ENCODE results near the gene CDR2. TPM values are rescaled to one million over a fixed set of nuclear protein-coding genes. Genes with fewer than 3 reads are reported as not detected.

CDR2 gene
- polyA plus RNA-seq, 3 donors = 2.5 to 5.9 (median 4.8) TPM

DNA sequence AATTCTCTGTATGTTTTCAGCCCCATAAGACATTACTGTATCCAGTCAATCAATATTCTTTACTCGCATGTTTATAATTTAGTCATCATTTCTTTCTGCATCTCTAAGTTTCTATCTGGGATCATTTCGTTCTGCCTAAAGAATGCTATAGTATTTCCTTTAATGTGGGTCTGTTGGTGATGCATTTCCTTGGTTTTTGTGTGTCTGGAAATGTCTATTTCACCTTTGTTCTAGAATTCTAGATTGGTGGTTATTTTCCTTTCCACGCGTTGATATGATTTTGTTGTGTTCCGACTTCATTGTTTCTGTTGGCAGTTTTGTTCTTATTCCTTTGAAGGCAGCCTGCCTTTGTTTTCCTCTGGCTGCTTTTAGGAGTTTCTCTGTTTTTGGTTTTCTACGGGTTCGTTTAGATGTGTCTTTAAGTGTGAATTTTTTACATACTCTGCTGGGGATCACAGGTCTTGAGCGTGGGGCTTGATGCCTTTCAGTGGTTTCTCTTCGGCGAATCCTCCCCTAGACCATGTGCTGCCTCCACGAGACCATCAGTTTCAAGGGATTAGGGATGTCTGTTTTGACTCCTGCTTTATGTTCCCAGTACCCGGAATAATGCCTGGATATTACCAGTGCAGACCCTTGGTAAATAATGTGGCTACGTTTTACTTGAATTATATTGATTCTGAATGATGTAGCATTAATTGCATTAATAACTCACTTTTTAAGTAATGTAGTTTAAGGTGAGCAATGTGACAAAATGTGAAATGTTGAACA is 53.7 kb downstream of the CDR2 start:
- Mint-ChIP-seq H3K4me1 (no peaks in the 10 kb centered on the region), H3K4me3 (no peak overlapping the region), H3K36me3 (peaks cover 80 to 99% of the 10 kb centered on the region in 2 donors), H3K27ac (no peak overlapping the region), H3K27me3 (ENCODE audit: low read depth in 3 of 3) (peaks cover 0 to 2% (median 0%) of the 10 kb centered on the region in 3 donors), H3K9me3 (no peaks in the 10 kb centered on the region)
- WGBS (ENCODE audit: insufficient coverage) = 100% methylated on average over 2 of the region's 13 CpGs
- H3K79me2 ChIP-seq (ENCODE audit: insufficient read depth, low read length) = no peaks in the 10 kb centered on the region
- H3K36me3 ChIP-seq (replicated peaks in 1 of 2; ENCODE audit: control insufficient read depth in 1 of 2, insufficient read depth in 2 of 2, low read length in 2 of 2) = peaks cover 85 to 97% of the 10 kb centered on the region in 2 donors
- no peaks in the 10 kb centered on the region for H3K4me1 ChIP-seq (ENCODE audit: control insufficient read depth in 1 of 2, insufficient read depth in 2 of 2, low read length in 2 of 2)
- TF ChIP-seq, protein P1, sequence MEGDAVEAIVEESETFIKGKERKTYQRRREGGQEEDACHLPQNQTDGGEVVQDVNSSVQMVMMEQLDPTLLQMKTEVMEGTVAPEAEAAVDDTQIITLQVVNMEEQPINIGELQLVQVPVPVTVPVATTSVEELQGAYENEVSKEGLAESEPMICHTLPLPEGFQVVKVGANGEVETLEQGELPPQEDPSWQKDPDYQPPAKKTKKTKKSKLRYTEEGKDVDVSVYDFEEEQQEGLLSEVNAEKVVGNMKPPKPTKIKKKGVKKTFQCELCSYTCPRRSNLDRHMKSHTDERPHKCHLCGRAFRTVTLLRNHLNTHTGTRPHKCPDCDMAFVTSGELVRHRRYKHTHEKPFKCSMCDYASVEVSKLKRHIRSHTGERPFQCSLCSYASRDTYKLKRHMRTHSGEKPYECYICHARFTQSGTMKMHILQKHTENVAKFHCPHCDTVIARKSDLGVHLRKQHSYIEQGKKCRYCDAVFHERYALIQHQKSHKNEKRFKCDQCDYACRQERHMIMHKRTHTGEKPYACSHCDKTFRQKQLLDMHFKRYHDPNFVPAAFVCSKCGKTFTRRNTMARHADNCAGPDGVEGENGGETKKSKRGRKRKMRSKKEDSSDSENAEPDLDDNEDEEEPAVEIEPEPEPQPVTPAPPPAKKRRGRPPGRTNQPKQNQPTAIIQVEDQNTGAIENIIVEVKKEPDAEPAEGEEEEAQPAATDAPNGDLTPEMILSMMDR (IDR thresholded peaks at IDR 0.05) = no peak
- no peak overlapping the region for H3K4me3 ChIP-seq (replicated peaks in 1 of 3; ENCODE audit: low read depth in 2 of 3, low read length in 3 of 3)
- no peak overlapping the region for H3K4me2 ChIP-seq (replicated peaks; ENCODE audit: extremely low read depth, low read length, poor library complexity, severe bottlenecking)
- H3K9me3 ChIP-seq (replicated peaks in 1 of 2; ENCODE audit: control insufficient read depth in 1 of 2, insufficient read depth in 1 of 2, low read length in 2 of 2) = no peaks in the 10 kb centered on the region
- DNase-seq = no peak
- peaks cover 14% of the 10 kb centered on the region for H4K20me1 ChIP-seq (ENCODE audit: insufficient read depth, low read length)
- no peaks in the 10 kb centered on the region for H3K27me3 ChIP-seq (ENCODE audit: control insufficient read depth in 2 of 2, insufficient read depth in 2 of 2, low read length in 2 of 2)
- H3K27ac ChIP-seq (ENCODE audit: low read depth in 1 of 2, low read length in 2 of 2) = no peak overlapping the region
- no peak overlapping the region for H2AFZ ChIP-seq (ENCODE audit: insufficient read depth, low read depth, low read length, poor library complexity, severe bottlenecking)
- intact Hi-C loops (cut with micrococcal nuclease) = loop anchor here in 1 of 2 donors (10.0 kb wide), 2 partner anchors 54 to 94 kb away; partner anchors contain the start of gene CDR2
- H3K9ac ChIP-seq (ENCODE audit: insufficient read depth, low read length, poor library complexity, severe bottlenecking) = no peak overlapping the region

DNA sequence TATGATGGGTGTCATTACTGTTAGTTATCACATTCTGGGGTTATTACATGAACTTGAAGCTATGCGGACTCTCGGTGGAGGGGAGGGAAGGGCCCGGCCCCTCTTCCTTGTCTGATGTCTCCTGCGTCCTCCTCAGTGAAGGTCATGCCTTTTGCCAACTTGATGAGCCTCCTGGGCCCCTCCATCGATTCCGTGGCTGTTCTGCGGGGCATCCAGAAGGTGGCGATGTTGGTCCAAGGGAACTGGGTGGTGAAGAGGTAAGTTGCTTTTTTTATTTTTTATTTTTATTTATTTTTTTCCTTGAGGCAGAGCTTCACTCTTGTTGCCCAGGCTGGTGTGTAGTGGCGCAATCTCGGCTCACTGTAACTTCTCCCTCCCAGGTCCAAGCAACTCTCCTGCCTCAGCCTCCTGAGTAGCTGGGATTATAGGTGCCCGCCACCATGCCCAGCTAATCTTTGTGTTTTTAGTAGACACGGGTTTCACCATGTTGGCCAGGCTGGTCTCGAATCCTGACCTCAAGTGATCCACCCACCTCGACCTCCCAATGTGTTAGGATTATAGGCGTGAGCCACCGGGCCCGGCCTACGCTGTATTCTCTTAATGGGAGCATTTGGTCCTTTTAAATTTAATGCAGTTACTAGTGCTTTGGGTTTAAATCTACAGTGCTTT is 55.6 kb downstream of the CDR2 start:
- H3K36me3 Mint-ChIP-seq = peaks cover 78 to 98% of the 10 kb centered on the region in 2 donors
- Histone ChIP-seq H3K27ac (ENCODE audit: low read depth in 1 of 2, low read length in 2 of 2) (no peak overlapping the region), H3K36me3 (replicated peaks in 1 of 2; ENCODE audit: control insufficient read depth in 1 of 2, insufficient read depth in 2 of 2, low read length in 2 of 2) (peaks cover 85 to 97% of the 10 kb centered on the region in 2 donors), H3K4me1 (ENCODE audit: control insufficient read depth in 1 of 2, insufficient read depth in 2 of 2, low read length in 2 of 2) (no peaks in the 10 kb centered on the region), H3K4me2 (replicated peaks; ENCODE audit: extremely low read depth, low read length, poor library complexity, severe bottlenecking) (no peak overlapping the region), H3K27me3 (ENCODE audit: control insufficient read depth in 2 of 2, insufficient read depth in 2 of 2, low read length in 2 of 2) (no peaks in the 10 kb centered on the region), H3K9ac (ENCODE audit: insufficient read depth, low read length, poor library complexity, severe bottlenecking) (no peak overlapping the region), H2AFZ (ENCODE audit: insufficient read depth, low read depth, low read length, poor library complexity, severe bottlenecking) (no peak overlapping the region), H3K79me2 (ENCODE audit: insufficient read depth, low read length) (no peaks in the 10 kb centered on the region), H3K4me3 (replicated peaks in 1 of 3; ENCODE audit: low read depth in 2 of 3, low read length in 3 of 3) (no peak overlapping the region), H4K20me1 (ENCODE audit: insufficient read depth, low read length) (peaks cover 14% of the 10 kb centered on the region), H3K9me3 (replicated peaks in 1 of 2; ENCODE audit: control insufficient read depth in 1 of 2, insufficient read depth in 1 of 2, low read length in 2 of 2) (no peaks in the 10 kb centered on the region)
- H3K4me3 Mint-ChIP-seq = no peak overlapping the region
- no peaks in the 10 kb centered on the region for H3K9me3 Mint-ChIP-seq
- peak in 1 of 3 donors; percentile 23 for DNase-seq
- H3K4me1 Mint-ChIP-seq = no peaks in the 10 kb centered on the region
- no peaks in the 10 kb centered on the region for H3K27me3 Mint-ChIP-seq (ENCODE audit: low read depth in 3 of 3)
- TF ChIP-seq, protein P1 (IDR thresholded peaks at IDR 0.05) = peak; percentile 63
- intact Hi-C loops (cut with micrococcal nuclease) = no loop called here
- H3K27ac Mint-ChIP-seq = peak overlapping the region in 2 of 7 donors; percentile 42 to 71
- WGBS (ENCODE audit: insufficient coverage) = 99% methylated on average over 8 of the region's 18 CpGs
